HCT116 (cell line): ENCODE measurements around the gene SYNPR. TPM values are rescaled to one million over a fixed set of nuclear protein-coding genes. Genes with fewer than 3 reads are reported as not detected.

Experiments
- ATAC-seq: fragments of 200-7000 bp; cut with Tn5 transposase; 2 replicates; pipeline ENCODE4 v1.9.1; 2020; ENCODE audit warnings: mild to moderate bottlenecking, moderate library complexity
- BruUV-seq: library from RNA; stranded (reverse); fragments of 400-500 nt; replicated peaks from 2 replicates; lab custom pipeline; 2021; lab: Mats Ljungman, UMichigan
- CTCF ChIA-PET: fragments of 300-600 bp; sonication (Branson Sonifier 250); formaldehyde crosslinking; loops from one replicate; lab custom pipeline; 2021; ENCODE audit warnings: antibody characterized with exemption; lab: Charles Lee
- POLR2A ChIA-PET: fragments of 300-600, 350-600 bp; sonication (Branson Sonifier 250); formaldehyde crosslinking; loops from one replicate; lab custom pipeline; 2021; ENCODE audit warnings: antibody characterized with exemption; lab: Charles Lee
- RAD21 ChIA-PET, 2 experiments: fragments of 300-600 bp; sonication (Branson Sonifier 250); formaldehyde crosslinking; loops; one replicate each; lab custom pipeline; 2023; ENCODE audit warnings: low total read pairs in 2 of 2; ENCODE audit not compliant: uncharacterized antibody in 2 of 2, unreplicated experiment in 2 of 2, low non-redundant PET in 1 of 2; lab: Charles Lee
- DNase-seq: peaks from one replicate; pipeline ENCODE4 v3.0.0-alpha.2; 2010; ENCODE audit warnings: low read depth, low spot score
- H2AFZ ChIP-seq: fragments of 200-600 bp; shearing (Covaris generic), sonication (generic); 2 replicates; pipeline ENCODE4 v1.6.1; 2017; ENCODE audit warnings: low read depth, mixed run types, mixed read lengths, antibody characterized with exemption, low read length; ENCODE audit not compliant: poor library complexity, severe bottlenecking
- H3K27ac ChIP-seq: 2 replicates; pipeline ENCODE4 v1.5.1; 2012; ENCODE audit warnings: low read depth, low read length
- H3K27me3 ChIP-seq: fragments of 200-600 bp; sonication (generic); 2 replicates; pipeline ENCODE4 v1.6.1; 2016; ENCODE audit warnings: mixed run types, low read length, mixed read lengths; ENCODE audit not compliant: insufficient read depth
- H3K36me3 ChIP-seq, 2 experiments: fragments of 200-500 bp in 1 of 2; fragments of 200-600 bp in 1 of 2; sonication (Bioruptor generic) in 1 of 2; sonication (generic) in 1 of 2; 2 replicates each; pipeline versions ENCODE4 v1.5.1 to v1.6.1; 2014 to 2016; ENCODE audit warnings: low read length in 2 of 2, inconsistent platforms in 1 of 2, mixed read lengths in 1 of 2, mixed run types in 1 of 2; ENCODE audit not compliant: insufficient read depth in 2 of 2, control insufficient read depth in 1 of 2
- H3K4me1 ChIP-seq, 2 experiments: fragments of 200-600 bp in 1 of 2; sonication (generic) in 1 of 2; 2 replicates each; pipeline versions ENCODE4 v1.5.1 to v1.6.1; 2012 to 2017; ENCODE audit warnings: low read length in 2 of 2, inconsistent platforms in 1 of 2, mild to moderate bottlenecking in 1 of 2, mixed read lengths in 1 of 2, mixed run types in 1 of 2, moderate library complexity in 1 of 2; ENCODE audit not compliant: insufficient read depth in 2 of 2, control insufficient read depth in 1 of 2
- H3K4me2 ChIP-seq: fragments of 200-600 bp; sonication (generic); 2 replicates; pipeline ENCODE4 v1.6.1; 2017; ENCODE audit warnings: mixed run types, low read length, mixed read lengths
- H3K4me3 ChIP-seq, 2 experiments: fragments of 200-600 bp in 1 of 2; sonication (generic) in 1 of 2; replicated peaks in 1 of 2; 2 replicates each; pipeline ENCODE4 v1.5.1; 2011 to 2016; ENCODE audit warnings: low read length in 2 of 2, control low read depth in 1 of 2, low read depth in 1 of 2, mild to moderate bottlenecking in 1 of 2, mixed read lengths in 1 of 2, mixed run types in 1 of 2
- H3K79me2 ChIP-seq: fragments of 200-600 bp; sonication (generic); 2 replicates; pipeline ENCODE4 v1.6.1; 2017; ENCODE audit warnings: mild to moderate bottlenecking, mixed run types, low read length, moderate library complexity, mixed read lengths; ENCODE audit not compliant: insufficient read depth
- H3K9ac ChIP-seq: fragments of 200-600 bp; sonication (generic); 2 replicates; pipeline ENCODE4 v1.6.1; 2016; ENCODE audit warnings: low read length, mixed read lengths
- H3K9me2 ChIP-seq: fragments of 200-600 bp; sonication (generic), shearing (Covaris generic); 2 replicates; pipeline ENCODE4 v1.6.1; 2017; ENCODE audit warnings: mixed run types, mild to moderate bottlenecking, moderate library complexity; ENCODE audit not compliant: insufficient read depth
- H3K9me3 ChIP-seq, 2 experiments: fragments of 200-500 bp in 1 of 2; fragments of 200-600 bp in 1 of 2; sonication (Bioruptor generic) in 1 of 2; sonication (generic) in 1 of 2; 2 replicates each; pipeline ENCODE4 v1.6.1; 2014 to 2017; ENCODE audit warnings: low read length in 2 of 2, mixed read lengths in 2 of 2, inconsistent platforms in 1 of 2, low read depth in 1 of 2, mild to moderate bottlenecking in 1 of 2, mixed run types in 1 of 2, moderate library complexity in 1 of 2; ENCODE audit not compliant: control insufficient read depth in 1 of 2, insufficient read depth in 1 of 2
- H4K20me1 ChIP-seq: fragments of 200-600 bp; sonication (generic), shearing (Covaris generic); 2 replicates; pipeline ENCODE4 v1.6.1; 2017; ENCODE audit warnings: mixed run types, mild to moderate bottlenecking, moderate library complexity; ENCODE audit not compliant: insufficient read depth
- CBX3 ChIP-seq: IDR thresholded peaks from 2 replicates; pipeline ENCODE4 v1.6.1; 2012; ENCODE audit warnings: low read depth
- CEBPB ChIP-seq: IDR thresholded peaks from 2 replicates; pipeline ENCODE4 v1.6.1; 2012; ENCODE audit warnings: low read depth
- CTCF ChIP-seq, 3 experiments: fragments of 200-600 bp in 1 of 3; sonication (generic) in 1 of 3; IDR thresholded peaks in 2 of 3; conservative IDR thresholded peaks in 1 of 3; 2 replicates each; pipeline ENCODE4 v1.5.1; 2012 to 2017; ENCODE audit warnings: low read depth in 2 of 3, low read length in 2 of 3, antibody characterized with exemption in 1 of 3, borderline replicate concordance in 1 of 3, control low read depth in 1 of 3, mild to moderate bottlenecking in 1 of 3, mixed read lengths in 1 of 3, mixed run types in 1 of 3, moderate library complexity in 1 of 3; ENCODE audit not compliant: insufficient read depth in 1 of 3
- EZH2 ChIP-seq: fragments of 200-600 bp; sonication (generic); IDR thresholded peaks from 2 replicates; pipeline ENCODE4 v1.6.1; 2017; ENCODE audit warnings: antibody characterized with exemption, mixed run types
- FOSL1 ChIP-seq: IDR thresholded peaks from 2 replicates; pipeline ENCODE4 v1.6.1; 2012; ENCODE audit warnings: low read depth
- JUND ChIP-seq: IDR thresholded peaks from 2 replicates; pipeline ENCODE4 v1.6.1; 2012
- POLR2AphosphoS5 ChIP-seq: IDR thresholded peaks from 2 replicates; pipeline ENCODE4 v1.6.1; 2011; ENCODE audit warnings: mild to moderate bottlenecking, low read depth, low read length, moderate library complexity
- RAD21 ChIP-seq: IDR thresholded peaks from 2 replicates; pipeline ENCODE4 v1.6.1; 2012; ENCODE audit warnings: low read depth, mild to moderate bottlenecking
- SIN3A ChIP-seq: IDR thresholded peaks from 2 replicates; pipeline ENCODE4 v1.6.1; 2012; ENCODE audit warnings: low read depth
- SRF ChIP-seq: IDR thresholded peaks from 2 replicates; pipeline ENCODE4 v1.6.1; 2012; ENCODE audit warnings: low read depth
- TCF7L2 ChIP-seq: IDR thresholded peaks from 2 replicates; pipeline ENCODE4 v1.7.0; 2011; ENCODE audit warnings: borderline replicate concordance, inconsistent platforms; ENCODE audit not compliant: insufficient read depth, insufficient read length; ENCODE audit errors: extremely low read depth
- YY1 ChIP-seq: IDR thresholded peaks from 2 replicates; pipeline ENCODE4 v1.6.1; 2011; ENCODE audit warnings: low read length, low read depth, moderate library complexity, mild to moderate bottlenecking; ENCODE audit not compliant: insufficient replicate concordance; ENCODE audit errors: extremely low read depth
- ZNF274 ChIP-seq: fragments of 200-500 bp; sonication (Bioruptor generic); IDR thresholded peaks from 2 replicates; pipeline ENCODE4 v1.6.1; 2014; ENCODE audit warnings: mild to moderate bottlenecking, low read depth, low read length, inconsistent platforms
- intact Hi-C: fragments of 100-400 bp; cut with micrococcal nuclease; formaldehyde crosslinking; loops from 2 replicates; pipeline ENCODE4 v1.10.0; 2022
- total RNA-seq: library from RNA; stranded (reverse); gene quantifications from one replicate; pipeline ENCODE4 v1.2.1, GENCODE V29; 2021; ENCODE audit not compliant: unreplicated experiment
- TF ChIP-seq, protein P1 (sequence below): IDR thresholded peaks from 2 replicates; pipeline ENCODE4 v1.6.1; 2012
- TF ChIP-seq, protein P2 (sequence below): IDR thresholded peaks from 2 replicates; pipeline ENCODE4 v1.6.1; 2011; ENCODE audit warnings: mild to moderate bottlenecking, low read length, moderate library complexity; ENCODE audit not compliant: insufficient replicate concordance; ENCODE audit errors: extremely low read depth

Gene SYNPR
- total RNA-seq, 1 experiment from 2014 or later = not detected

GRCh38 chr3:63344661-63345060 lies 66.6 kb downstream of the SYNPR start:
- CTCF ChIA-PET = no interaction called here
- no peak for DNase-seq

More at GRCh38 chr3:63344661-63345060, 66.6 kb downstream of the SYNPR start:
- Histone ChIP-seq H3K9ac (no peak overlapping the region), H3K4me2 (no peak overlapping the region), H3K9me3 (no peaks in the 10 kb centered on the region), H3K79me2 (no peaks in the 10 kb centered on the region), H2AFZ (no peak overlapping the region), H3K9me2 (no peaks in the 10 kb centered on the region), H3K4me3 (no peak overlapping the region), H3K27ac (no peak overlapping the region), H3K36me3 (no peaks in the 10 kb centered on the region), H3K27me3 (peaks cover 10% of the 10 kb centered on the region; the same call in 1 of the 2 replicates), H4K20me1 (no peaks in the 10 kb centered on the region)
- intact Hi-C loops = no loop called here
- no TSS peak for BruUV-seq
- RAD21 ChIA-PET = interaction anchor here in 1 of 2 experiments (0.7 kb wide), 1 partner anchor 85 kb away, joined by 3 read pairs; no protein-coding TSS in a partner anchor
- no peak for ATAC-seq
- TF ChIP-seq YY1 (no peak), POLR2AphosphoS5 (no peak), EZH2 (no peak), FOSL1 (no peak), SIN3A (no peak), CEBPB (no peak), ZNF274 (no peak), SRF (no peak), TCF7L2 (no peak), JUND (no peak), RAD21 (no peak), CTCF (IDR thresholded peaks at IDR 0.05 in 2 of 3, conservative IDR thresholded peaks at IDR 0.05 in 1 of 3; ENCODE audit: borderline replicate concordance in 1 of 3, insufficient read depth in 1 of 3, low read depth in 2 of 3, low read length in 2 of 3) (no peak), CBX3 (no peak)
- TF ChIP-seq, protein P1, sequence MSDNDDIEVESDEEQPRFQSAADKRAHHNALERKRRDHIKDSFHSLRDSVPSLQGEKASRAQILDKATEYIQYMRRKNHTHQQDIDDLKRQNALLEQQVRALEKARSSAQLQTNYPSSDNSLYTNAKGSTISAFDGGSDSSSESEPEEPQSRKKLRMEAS = no peak
- TF ChIP-seq, protein P2, sequence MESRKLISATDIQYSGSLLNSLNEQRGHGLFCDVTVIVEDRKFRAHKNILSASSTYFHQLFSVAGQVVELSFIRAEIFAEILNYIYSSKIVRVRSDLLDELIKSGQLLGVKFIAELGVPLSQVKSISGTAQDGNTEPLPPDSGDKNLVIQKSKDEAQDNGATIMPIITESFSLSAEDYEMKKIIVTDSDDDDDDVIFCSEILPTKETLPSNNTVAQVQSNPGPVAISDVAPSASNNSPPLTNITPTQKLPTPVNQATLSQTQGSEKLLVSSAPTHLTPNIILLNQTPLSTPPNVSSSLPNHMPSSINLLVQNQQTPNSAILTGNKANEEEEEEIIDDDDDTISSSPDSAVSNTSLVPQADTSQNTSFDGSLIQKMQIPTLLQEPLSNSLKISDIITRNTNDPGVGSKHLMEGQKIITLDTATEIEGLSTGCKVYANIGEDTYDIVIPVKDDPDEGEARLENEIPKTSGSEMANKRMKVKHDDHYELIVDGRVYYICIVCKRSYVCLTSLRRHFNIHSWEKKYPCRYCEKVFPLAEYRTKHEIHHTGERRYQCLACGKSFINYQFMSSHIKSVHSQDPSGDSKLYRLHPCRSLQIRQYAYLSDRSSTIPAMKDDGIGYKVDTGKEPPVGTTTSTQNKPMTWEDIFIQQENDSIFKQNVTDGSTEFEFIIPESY = no peak
- TF ChIP-seq, all 23 proteins: peak for 0
- H3K4me1 ChIP-seq = 0 out of 4 replicates have a peak, but pooled peaks cover 0 to 5% of the 10 kb centered on the region in 2 experiments
- POLR2A ChIA-PET = no interaction called here
